Fibroblast of lung (primary cell): ENCODE data around the gene MSLN.
A peak's percentile ranks its signal among the peaks of the same experiment; 100 is the strongest.

ENCODE experiments used
- EZH2 ChIP-seq: IDR thresholded peaks from 2 replicates; pipeline ENCODE4 v1.5.1; 2012; ENCODE audit warnings: low read length, control low read depth, mild to moderate bottlenecking; ENCODE audit errors: missing control alignments
- TF ChIP-seq, protein P1 (sequence below), 2 donors: IDR thresholded peaks in 1 of 2; conservative IDR thresholded peaks in 1 of 2; 1 replicate in 1 of 2; 2 replicates in 1 of 2; pipeline ENCODE4 v1.5.1; 2011 to 2012; ENCODE audit warnings: low read length in 2 of 2, control low read depth in 1 of 2, inconsistent platforms in 1 of 2, low read depth in 1 of 2, mild to moderate bottlenecking in 1 of 2

DNA sequence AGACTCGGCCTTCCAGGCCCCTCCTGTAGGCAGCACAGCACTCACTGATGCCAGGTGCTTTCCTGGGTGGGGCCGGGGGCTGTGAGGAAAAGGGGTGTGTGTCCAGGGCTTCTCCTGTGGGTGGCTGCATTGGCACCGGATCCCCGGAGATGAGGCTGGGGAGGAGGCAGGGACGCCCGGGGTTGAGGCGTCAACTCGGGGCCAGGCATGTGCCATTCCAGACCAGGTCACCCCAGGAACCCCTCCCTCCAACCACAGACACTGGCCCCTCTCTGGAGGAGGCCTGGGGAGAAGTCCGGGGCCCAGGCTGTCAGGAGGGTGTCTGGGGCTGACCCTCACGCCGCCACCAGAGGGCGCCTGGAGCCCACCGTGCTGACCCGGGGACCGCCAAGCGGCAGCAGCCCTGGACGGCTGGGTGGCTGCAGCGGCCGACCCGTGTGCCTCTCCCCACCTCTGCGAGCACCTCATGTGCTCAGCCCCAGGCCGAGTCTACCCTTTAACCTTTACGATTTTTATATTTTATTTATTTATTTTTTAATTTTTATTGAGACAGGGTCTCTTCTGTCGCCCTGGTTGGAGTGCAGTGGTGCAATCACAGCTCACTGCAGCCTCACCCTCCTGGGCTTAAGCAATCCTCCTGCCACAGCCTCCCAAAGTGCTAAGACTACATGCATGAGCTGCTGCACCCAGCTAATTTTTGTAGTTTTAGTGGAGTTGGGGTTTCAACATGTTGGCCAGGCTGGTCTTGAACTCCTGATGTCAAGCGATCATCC is 48.8 kb upstream of the MSLN start:
- TF ChIP-seq, protein P1, sequence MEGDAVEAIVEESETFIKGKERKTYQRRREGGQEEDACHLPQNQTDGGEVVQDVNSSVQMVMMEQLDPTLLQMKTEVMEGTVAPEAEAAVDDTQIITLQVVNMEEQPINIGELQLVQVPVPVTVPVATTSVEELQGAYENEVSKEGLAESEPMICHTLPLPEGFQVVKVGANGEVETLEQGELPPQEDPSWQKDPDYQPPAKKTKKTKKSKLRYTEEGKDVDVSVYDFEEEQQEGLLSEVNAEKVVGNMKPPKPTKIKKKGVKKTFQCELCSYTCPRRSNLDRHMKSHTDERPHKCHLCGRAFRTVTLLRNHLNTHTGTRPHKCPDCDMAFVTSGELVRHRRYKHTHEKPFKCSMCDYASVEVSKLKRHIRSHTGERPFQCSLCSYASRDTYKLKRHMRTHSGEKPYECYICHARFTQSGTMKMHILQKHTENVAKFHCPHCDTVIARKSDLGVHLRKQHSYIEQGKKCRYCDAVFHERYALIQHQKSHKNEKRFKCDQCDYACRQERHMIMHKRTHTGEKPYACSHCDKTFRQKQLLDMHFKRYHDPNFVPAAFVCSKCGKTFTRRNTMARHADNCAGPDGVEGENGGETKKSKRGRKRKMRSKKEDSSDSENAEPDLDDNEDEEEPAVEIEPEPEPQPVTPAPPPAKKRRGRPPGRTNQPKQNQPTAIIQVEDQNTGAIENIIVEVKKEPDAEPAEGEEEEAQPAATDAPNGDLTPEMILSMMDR (conservative IDR thresholded peaks at IDR 0.05 in 1 of 2, IDR thresholded peaks at IDR 0.05 in 1 of 2; ENCODE audit: low read depth in 1 of 2, low read length in 2 of 2), result peak; percentile 78 to 82
- TF ChIP-seq EZH2, result no peak
